GM21367 (cell line): ENCODE measurements around the gene KLK4.

ENCODE experiments used
- ATAC-seq: cut with Tn5 transposase; IDR thresholded peaks from one replicate; pipeline ENCODE4 v1.9.1; 2021; ENCODE audit not compliant: unreplicated experiment

KLK4 gene

DNA sequence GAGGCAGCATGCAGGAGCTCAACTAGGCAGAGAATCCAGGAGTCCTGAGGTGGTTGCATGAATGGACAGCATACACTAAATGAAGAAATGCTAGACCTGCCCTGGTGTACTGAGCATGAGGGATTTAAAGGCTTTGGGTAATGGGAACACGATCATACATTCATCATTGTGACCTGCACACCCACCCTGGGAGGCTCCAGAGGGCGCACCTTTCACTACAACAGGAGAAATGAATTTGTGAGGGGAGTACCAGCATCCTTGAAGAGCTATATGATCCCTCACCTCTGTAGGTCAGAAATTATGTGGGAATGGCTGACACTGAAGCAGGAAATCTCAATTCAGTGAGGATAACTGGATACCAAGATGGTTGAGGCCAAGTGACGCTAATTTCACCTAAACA is 29.0 kb downstream of the KLK4 start:
- no peak for ATAC-seq

DNA sequence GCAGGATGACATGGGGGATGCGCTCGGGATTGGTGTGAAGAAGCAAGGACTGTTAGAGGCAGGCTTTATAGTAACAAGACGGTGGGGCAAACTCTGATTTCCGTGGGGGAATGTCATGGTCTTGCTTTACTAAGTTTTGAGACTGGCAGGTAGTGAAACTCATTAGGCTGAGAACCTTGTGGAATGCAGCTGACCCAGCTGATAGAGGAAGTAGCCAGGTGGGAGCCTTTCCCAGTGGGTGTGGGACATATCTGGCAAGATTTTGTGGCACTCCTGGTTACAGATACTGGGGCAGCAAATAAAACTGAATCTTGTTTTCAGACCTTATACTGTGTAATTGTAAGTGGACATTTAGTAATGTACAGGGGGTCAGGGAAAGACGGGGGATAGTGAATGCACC is 31.0 kb downstream of the KLK4 start:
- ATAC-seq: no peak

DNA sequence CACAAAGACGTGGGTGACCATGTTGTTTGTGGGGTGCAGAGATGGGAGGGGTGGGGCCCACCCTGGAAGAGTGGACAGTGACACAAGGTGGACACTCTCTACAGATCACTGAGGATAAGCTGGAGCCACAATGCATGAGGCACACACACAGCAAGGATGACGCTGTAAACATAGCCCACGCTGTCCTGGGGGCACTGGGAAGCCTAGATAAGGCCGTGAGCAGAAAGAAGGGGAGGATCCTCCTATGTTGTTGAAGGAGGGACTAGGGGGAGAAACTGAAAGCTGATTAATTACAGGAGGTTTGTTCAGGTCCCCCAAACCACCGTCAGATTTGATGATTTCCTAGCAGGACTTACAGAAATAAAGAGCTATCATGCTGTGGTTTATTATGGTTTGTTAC is 32.3 kb downstream of the KLK4 start:
- ATAC-seq: no peak

DNA sequence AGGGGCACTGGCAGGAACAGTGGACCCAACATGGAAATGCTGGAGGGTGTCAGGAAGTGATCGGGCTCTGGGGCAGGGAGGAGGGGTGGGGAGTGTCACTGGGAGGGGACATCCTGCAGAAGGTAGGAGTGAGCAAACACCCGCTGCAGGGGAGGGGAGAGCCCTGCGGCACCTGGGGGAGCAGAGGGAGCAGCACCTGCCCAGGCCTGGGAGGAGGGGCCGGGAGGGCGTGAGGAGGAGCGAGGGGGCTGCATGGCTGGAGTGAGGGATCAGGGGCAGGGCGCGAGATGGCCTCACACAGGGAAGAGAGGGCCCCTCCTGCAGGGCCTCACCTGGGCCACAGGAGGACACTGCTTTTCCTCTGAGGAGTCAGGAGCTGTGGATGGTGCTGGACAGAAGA is 33.9 kb downstream of the KLK4 start:
- ATAC-seq: no peak

DNA sequence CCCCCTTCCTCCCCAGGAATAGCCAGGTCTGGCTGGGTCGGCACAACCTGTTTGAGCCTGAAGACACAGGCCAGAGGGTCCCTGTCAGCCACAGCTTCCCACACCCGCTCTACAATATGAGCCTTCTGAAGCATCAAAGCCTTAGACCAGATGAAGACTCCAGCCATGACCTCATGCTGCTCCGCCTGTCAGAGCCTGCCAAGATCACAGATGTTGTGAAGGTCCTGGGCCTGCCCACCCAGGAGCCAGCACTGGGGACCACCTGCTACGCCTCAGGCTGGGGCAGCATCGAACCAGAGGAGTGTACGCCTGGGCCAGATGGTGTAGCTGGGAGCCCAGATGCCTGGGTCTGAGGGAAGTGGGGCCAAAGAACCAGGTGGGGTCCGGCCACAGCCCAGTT is 34.7 kb downstream of the KLK4 start:
- ATAC-seq: no peak

DNA sequence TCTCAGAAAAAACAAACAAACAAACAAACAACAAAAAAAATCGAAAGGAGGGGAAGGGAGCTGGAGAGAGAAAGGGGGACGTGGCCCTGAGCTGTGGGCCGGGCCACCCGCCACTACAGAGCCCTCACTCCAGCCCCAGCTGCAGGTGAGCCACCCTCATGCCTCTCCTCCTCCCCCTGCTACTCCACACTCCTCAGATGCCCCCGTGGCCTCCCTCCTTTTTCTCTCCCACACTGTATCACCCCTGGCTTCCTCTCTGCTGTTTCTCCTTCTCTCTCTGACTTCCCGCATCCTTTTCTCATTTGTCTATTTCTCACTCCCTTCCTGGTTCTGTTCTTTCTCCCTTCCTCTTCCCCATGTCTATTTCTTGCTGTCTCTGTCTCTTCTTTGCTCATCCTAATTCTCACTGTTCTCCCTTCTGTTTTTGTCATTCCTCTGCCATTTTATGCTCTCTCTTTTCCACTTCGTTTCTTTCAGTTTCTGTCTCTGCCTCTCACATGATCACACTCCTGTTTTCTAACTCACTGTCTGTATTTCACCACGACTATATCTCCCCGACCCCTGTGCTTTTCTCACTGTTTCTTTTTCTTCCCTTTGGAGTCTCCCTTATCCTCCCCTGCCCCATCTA is 35.3 kb downstream of the KLK4 start:
- no peak for ATAC-seq

DNA sequence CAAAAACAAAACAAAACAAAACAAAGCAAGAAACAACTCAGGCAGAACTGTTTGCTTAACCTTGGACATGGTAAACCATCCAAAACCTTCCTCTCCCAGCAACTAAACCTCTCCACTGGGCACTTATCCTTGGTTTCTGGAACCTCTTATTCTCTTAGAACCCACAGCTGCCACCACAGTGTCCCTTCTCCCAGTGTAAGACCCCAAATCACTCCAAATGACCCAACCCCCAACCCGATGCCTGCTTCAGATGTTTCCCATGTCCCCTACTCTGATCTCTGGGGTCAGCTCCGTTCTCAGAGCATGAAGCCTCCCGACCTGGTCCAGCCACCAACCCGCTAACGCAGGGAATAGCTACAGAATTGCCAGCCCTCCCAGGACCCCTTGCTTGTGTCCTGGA is 37.0 kb downstream of the KLK4 start:
- no peak for ATAC-seq

DNA sequence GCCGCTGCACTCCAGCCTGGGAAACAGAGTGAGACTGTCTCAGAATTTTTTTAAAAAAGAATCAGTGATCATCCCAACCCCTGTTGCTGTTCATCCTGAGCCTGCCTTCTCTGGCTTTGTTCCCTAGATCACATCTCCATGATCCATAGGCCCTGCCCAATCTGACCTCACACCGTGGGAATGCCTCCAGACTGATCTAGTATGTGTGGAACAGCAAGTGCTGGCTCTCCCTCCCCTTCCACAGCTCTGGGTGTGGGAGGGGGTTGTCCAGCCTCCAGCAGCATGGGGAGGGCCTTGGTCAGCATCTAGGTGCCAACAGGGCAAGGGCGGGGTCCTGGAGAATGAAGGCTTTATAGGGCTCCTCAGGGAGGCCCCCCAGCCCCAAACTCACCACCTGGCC is 38.1 kb downstream of the KLK4 start, which contains the start of gene KLK2:
Gene KLK2, plus strand, starts transcription at position 384 of the 400 bp plus-strand sequence. CDS start 35 bp downstream, outside the sequence.
- no peak for ATAC-seq

DNA sequence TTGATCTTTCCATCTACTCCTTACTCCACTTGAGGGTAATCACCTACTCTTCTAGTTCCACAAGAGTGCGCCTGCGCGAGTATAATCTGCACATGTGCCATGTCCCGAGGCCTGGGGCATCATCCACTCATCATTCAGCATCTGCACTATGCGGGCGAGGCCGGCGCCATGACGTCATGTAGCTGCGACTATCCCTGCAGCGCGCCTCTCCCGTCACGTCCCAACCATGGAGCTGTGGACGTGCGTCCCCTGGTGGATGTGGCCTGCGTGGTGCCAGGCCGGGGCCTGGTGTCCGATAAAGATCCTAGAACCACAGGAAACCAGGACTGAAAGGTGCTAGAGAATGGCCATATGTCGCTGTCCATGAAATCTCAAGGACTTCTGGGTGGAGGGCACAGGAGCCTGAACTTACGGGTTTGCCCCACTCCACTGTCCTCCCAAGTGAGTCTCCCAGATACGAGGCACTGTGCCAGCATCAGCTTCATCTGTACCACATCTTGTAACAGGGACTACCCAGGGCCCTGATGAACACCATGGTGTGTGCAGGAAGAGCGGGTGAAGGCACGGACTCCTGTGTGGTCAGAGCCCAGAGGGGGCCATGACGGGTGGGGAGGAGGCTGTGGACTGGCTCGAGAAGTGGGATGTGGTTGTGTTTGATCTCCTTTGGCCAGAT is 40.6 kb downstream of the KLK4 start:
- ATAC-seq: no peak

DNA sequence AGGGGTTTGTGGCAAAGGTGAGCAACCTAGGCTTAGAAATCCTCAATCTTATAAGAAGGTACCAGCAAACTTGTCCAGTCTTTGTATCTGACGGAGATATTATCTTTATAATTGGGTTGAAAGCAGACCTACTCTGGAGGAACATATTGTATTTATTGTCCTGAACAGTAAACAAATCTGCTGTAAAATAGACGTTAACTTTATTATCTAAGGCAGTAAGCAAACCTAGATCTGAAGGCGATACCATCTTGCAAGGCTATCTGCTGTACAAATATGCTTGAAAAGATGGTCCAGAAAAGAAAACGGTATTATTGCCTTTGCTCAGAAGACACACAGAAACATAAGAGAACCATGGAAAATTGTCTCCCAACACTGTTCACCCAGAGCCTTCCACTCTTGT is 41.7 kb downstream of the KLK4 start:
- no peak for ATAC-seq

DNA sequence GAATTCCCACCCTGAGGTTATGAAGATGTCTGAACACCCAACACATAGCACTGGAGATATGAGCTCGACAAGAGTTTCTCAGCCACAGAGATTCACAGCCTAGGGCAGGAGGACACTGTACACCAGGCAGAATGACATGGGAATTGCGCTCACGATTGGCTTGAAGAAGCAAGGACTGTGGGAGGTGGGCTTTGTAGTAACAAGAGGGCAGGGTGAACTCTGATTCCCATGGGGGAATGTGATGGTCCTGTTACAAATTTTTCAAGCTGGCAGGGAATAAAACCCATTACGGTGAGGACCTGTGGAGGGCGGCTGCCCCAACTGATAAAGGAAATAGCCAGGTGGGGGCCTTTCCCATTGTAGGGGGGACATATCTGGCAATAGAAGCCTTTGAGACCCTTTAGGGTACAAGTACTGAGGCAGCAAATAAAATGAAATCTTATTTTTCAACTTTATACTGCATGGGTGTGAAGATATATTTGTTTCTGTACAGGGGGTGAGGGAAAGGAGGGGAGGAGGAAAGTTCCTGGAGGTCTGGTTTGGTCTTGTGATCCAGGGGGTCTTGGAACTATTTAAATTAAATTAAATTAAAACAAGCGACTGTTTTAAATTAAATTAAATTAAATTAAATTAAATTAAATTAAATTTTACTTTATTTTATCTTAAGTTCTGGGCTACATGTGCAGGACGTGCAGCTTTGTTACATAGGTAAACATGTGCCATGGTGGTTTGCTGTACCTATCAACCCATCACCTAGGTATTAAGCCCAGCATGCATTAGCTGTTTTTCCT is 49.5 kb downstream of the KLK4 start:
- ATAC-seq: no peak

DNA sequence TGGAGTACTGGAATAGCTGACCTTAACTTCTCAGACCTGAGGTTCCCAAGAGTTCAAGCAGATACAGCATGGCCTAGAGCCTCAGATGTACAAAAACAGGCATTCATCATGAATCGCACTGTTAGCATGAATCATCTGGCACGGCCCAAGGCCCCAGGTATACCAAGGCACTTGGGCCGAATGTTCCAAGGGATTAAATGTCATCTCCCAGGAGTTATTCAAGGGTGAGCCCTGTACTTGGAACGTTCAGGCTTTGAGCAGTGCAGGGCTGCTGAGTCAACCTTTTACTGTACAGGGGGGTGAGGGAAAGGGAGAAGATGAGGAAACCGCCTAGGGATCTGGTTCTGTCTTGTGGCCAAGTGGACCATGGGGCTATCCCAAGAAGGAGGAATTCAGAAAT is 50.2 kb downstream of the KLK4 start:
- ATAC-seq: no peak

DNA sequence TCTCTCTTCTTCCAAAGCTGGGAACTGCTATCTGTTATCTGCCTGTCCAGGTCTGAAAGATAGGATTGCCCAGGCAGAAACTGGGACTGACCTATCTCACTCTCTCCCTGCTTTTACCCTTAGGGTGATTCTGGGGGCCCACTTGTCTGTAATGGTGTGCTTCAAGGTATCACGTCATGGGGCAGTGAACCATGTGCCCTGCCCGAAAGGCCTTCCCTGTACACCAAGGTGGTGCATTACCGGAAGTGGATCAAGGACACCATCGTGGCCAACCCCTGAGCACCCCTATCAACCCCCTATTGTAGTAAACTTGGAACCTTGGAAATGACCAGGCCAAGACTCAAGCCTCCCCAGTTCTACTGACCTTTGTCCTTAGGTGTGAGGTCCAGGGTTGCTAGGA is 51.3 kb downstream of the KLK4 start:
- ATAC-seq: no peak

DNA sequence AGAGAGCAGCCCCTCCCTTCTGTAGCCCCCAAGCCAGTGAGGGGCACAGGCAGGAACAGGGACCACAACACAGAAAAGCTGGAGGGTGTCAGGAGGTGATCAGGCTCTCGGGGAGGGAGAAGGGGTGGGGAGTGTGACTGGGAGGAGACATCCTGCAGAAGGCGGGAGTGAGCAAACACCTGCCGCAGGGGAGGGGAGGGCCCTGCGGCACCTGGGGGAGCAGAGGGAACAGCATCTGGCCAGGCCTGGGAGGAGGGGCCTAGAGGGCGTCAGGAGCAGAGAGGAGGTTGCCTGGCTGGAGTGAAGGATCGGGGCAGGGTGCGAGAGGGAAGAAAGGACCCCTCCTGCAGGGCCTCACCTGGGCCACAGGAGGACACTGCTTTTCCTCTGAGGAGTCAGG is 52.3 kb downstream of the KLK4 start:
- no peak for ATAC-seq

DNA sequence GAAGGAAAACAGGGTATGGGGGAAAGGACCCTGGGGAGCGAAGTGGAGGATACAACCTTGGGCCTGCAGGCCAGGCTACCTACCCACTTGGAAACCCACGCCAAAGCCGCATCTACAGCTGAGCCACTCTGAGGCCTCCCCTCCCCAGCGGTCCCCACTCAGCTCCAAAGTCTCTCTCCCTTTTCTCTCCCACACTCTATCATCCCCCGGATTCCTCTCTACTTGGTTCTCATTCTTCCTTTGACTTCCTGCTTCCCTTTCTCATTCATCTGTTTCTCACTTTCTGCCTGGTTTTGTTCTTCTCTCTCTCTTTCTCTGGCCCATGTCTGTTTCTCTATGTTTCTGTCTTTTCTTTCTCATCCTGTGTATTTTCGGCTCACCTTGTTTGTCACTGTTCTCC is 53.8 kb downstream of the KLK4 start:
- ATAC-seq: no peak
